ENCODE results near the gene FITM1.

Gene FITM1

GRCh38 chr14:24126939-24127338 lies 3.5 kb upstream of the FITM1 start:
- in situ Hi-C loops (cut with HindIII; ENCODE audit: low sequenced_read_pairs), result no loop called here
- TF ChIP-seq CTCF (IDR thresholded peaks at IDR 0.05; ENCODE audit: low read depth, low read length), result no peak
- DNase-seq (ENCODE audit: low read depth, low spot score), result no peak
- H3K4me3 ChIP-seq (ENCODE audit: low read depth, low read length), result no peak overlapping the region

- in situ Hi-C loops (cut with HindIII; ENCODE audit: low sequenced_read_pairs), result no loop called here
- no peak for TF ChIP-seq CTCF (IDR thresholded peaks at IDR 0.05; ENCODE audit: low read depth, low read length)
- no peak overlapping the region for H3K4me3 ChIP-seq (ENCODE audit: low read depth, low read length)
- DNase-seq (ENCODE audit: low read depth, low spot score), result no peak
Observed at GRCh38 chr14:24127673-24128072, 2.8 kb upstream of the FITM1 start.

GRCh38 chr14:24129410-24129998 lies 955 bp upstream of the FITM1 start:
- no peak for TF ChIP-seq CTCF (IDR thresholded peaks at IDR 0.05; ENCODE audit: low read depth, low read length)
- no peak for DNase-seq (ENCODE audit: low read depth, low spot score)
- in situ Hi-C loops (cut with HindIII; ENCODE audit: low sequenced_read_pairs), result no loop called here
- no peak overlapping the region for H3K4me3 ChIP-seq (ENCODE audit: low read depth, low read length)

- no peak for TF ChIP-seq CTCF (IDR thresholded peaks at IDR 0.05; ENCODE audit: low read depth, low read length)
- no peak overlapping the region for H3K4me3 ChIP-seq (ENCODE audit: low read depth, low read length)
- DNase-seq (ENCODE audit: low read depth, low spot score), result no peak
- in situ Hi-C loops (cut with HindIII; ENCODE audit: low sequenced_read_pairs), result no loop called here
Observed at GRCh38 chr14:24130717-24131548, 474 bp downstream of the FITM1 start.

GRCh38 chr14:24131549-24131966 lies 1.1 kb downstream of the FITM1 start:
- no peak overlapping the region for H3K4me3 ChIP-seq (ENCODE audit: low read depth, low read length)
- in situ Hi-C loops (cut with HindIII; ENCODE audit: low sequenced_read_pairs), result no loop called here
- DNase-seq (ENCODE audit: low read depth, low spot score), result no peak
- no peak for TF ChIP-seq CTCF (IDR thresholded peaks at IDR 0.05; ENCODE audit: low read depth, low read length)

- TF ChIP-seq CTCF (IDR thresholded peaks at IDR 0.05; ENCODE audit: low read depth, low read length), result no peak
- DNase-seq (ENCODE audit: low read depth, low spot score), result no peak
- no peak overlapping the region for H3K4me3 ChIP-seq (ENCODE audit: low read depth, low read length)
- in situ Hi-C loops (cut with HindIII; ENCODE audit: low sequenced_read_pairs), result no loop called here
Observed at GRCh38 chr14:24132061-24132685, 1.7 kb downstream of the FITM1 start.

All from astrocyte of the spinal cord (primary cell).